ENCODE measurements around the gene PPP4R2. TPM values are rescaled to one million over a fixed set of nuclear protein-coding genes. Genes with fewer than 3 reads are reported as not detected.

PPP4R2 gene
- total and polyA plus RNA-seq, 2 of the 8 experiments (the other 6 are each of a cell fraction or from before 2014, with no cell fraction given), result 11.5 to 89.9 TPM

GRCh38 chr3:73101881-73102280 is 105.3 kb downstream of the PPP4R2 start:
- CTCF ChIA-PET (ENCODE audit: partially characterized antibody), result interaction anchor here (0.6 to 3.1 kb wide), 12 partner anchors 9 to 399 kb away, joined by 3 to 26 read pairs (median 4); no protein-coding TSS in a partner anchor
- TF ChIP-seq CHD1 (IDR thresholded peaks at IDR 0.05; ENCODE audit: low read depth, low read length), result no peak
- TF ChIP-seq USF2 (IDR thresholded peaks at IDR 0.05; ENCODE audit: low read length), result no peak
- no peak for TF ChIP-seq RAD21 (IDR thresholded peaks at IDR 0.05 in 1 of 2, conservative IDR thresholded peaks at IDR 0.05 in 1 of 2; ENCODE audit: low read depth in 2 of 2, low read length in 2 of 2)
- TF ChIP-seq POLR2AphosphoS5 (IDR thresholded peaks at IDR 0.05; ENCODE audit: low read depth, low read length), result no peak
- TF ChIP-seq SIN3A (conservative IDR thresholded peaks at IDR 0.05 in 1 of 2, IDR thresholded peaks at IDR 0.05 in 1 of 2; ENCODE audit: low read depth in 1 of 2, low read length in 2 of 2), result no peak
- no peak for TF ChIP-seq EZH2 (IDR thresholded peaks at IDR 0.05; ENCODE audit: low read depth, low read length, severe bottlenecking)
- no peak for TF ChIP-seq POU5F1 (IDR thresholded peaks at IDR 0.05; ENCODE audit: low read depth, low read length)
- TF ChIP-seq KDM4A (IDR thresholded peaks at IDR 0.05; ENCODE audit: low read depth, low read length, severe bottlenecking), result no peak
- no peak for TF ChIP-seq SP1 (IDR thresholded peaks at IDR 0.05; ENCODE audit: low read depth, low read length)
- no peak for TF ChIP-seq RBBP5 (IDR thresholded peaks at IDR 0.05; ENCODE audit: borderline replicate concordance, low read depth, low read length)
- no peak for TF ChIP-seq PHF8 (conservative IDR thresholded peaks at IDR 0.05; ENCODE audit: low read depth, low read length)

More at GRCh38 chr3:73101881-73102280, 105.3 kb downstream of the PPP4R2 start:
- no peaks in the 10 kb centered on the region; a peak in 1 of 7 replicates for H3K27me3 ChIP-seq (replicated peaks in 1 of 4; ENCODE audit: control insufficient read depth in 3 of 4, extremely low read depth in 1 of 4, insufficient read depth in 3 of 4, low read length in 3 of 4)
- H3K9ac ChIP-seq (replicated peaks in 1 of 4; ENCODE audit: extremely low read depth in 1 of 4, low read depth in 3 of 4, low read length in 3 of 4), result no peak overlapping the region
- H3K79me1 ChIP-seq (ENCODE audit: low read depth, low read length), result no peaks in the 10 kb centered on the region; the same call in 1 of the 2 replicates
- H2AK5ac ChIP-seq (ENCODE audit: low read depth, low read length), result no peak overlapping the region
- no peaks in the 10 kb centered on the region for H4K20me1 ChIP-seq (replicated peaks in 1 of 2; ENCODE audit: control insufficient read depth in 1 of 2, insufficient read depth in 2 of 2, low read length in 2 of 2)
- no peak overlapping the region for H3K4me3 ChIP-seq (ENCODE audit: extremely low read depth in 1 of 4, insufficient read depth in 2 of 4, low read depth in 3 of 4, low read length in 4 of 4)
- H3K4me2 ChIP-seq (ENCODE audit: insufficient read depth in 1 of 2, low read depth in 2 of 2, low read length in 2 of 2), result no peak overlapping the region
- H3K23ac ChIP-seq (ENCODE audit: insufficient read length), result no peak overlapping the region
- no peak for FAIRE-seq
- H2BK5ac ChIP-seq (ENCODE audit: low read depth, low read length), result no peak overlapping the region
- H3K4ac ChIP-seq (replicated peaks; ENCODE audit: insufficient read length, low read depth, low read length), result no peak overlapping the region
- no peak overlapping the region for H4K5ac ChIP-seq (ENCODE audit: insufficient read length, low read depth, low read length)
- peaks cover 0 to 4% (median 1%) of the 10 kb centered on the region in 4 experiments; a peak in 3 of 7 replicates for H3K4me1 ChIP-seq (replicated peaks in 1 of 4; ENCODE audit: control insufficient read depth in 3 of 4, insufficient read depth in 4 of 4, low read length in 3 of 4)
- H2BK120ac ChIP-seq (replicated peaks; ENCODE audit: low read depth, low read length), result no peak overlapping the region
- H3K18ac ChIP-seq (ENCODE audit: extremely low read depth, low read length), result no peak overlapping the region
- no peak overlapping the region for H3K27ac ChIP-seq (ENCODE audit: low read depth, low read length)
- H2BK12ac ChIP-seq (ENCODE audit: low read depth, low read length), result no peak overlapping the region
- H3K23me2 ChIP-seq (ENCODE audit: low read depth, low read length), result no peaks in the 10 kb centered on the region
- H2AFZ ChIP-seq (ENCODE audit: low read length), result no peak overlapping the region
- no peaks in the 10 kb centered on the region for H3K9me3 ChIP-seq (ENCODE audit: insufficient read depth in 2 of 2, low read depth in 1 of 2, low read length in 1 of 2)
- H2BK20ac ChIP-seq (ENCODE audit: low read length), result no peak overlapping the region
- DNase-seq (ENCODE audit: low read depth in 1 of 2, low spot score in 2 of 2), result no peak
- no peak overlapping the region for H3K56ac ChIP-seq (replicated peaks; ENCODE audit: insufficient read length, low read depth, low read length)
- H3K14ac ChIP-seq (ENCODE audit: insufficient read length), result no peak overlapping the region
- POLR2A ChIA-PET (ENCODE audit: partially characterized antibody), result no interaction called here
- H4K8ac ChIP-seq (ENCODE audit: extremely low read depth, insufficient read depth, low read length), result no peak overlapping the region
- no peaks in the 10 kb centered on the region for H3K36me3 ChIP-seq (ENCODE audit: control insufficient read depth in 2 of 4, insufficient read depth in 4 of 4, low read length in 3 of 4)
- no peak overlapping the region for H4K91ac ChIP-seq (replicated peaks; ENCODE audit: insufficient read length, low read length)
- 91% methylated on average over 2 of the region's 2 CpGs; no CpG with 5 or more reads in 1 of the 2 experiments for WGBS, 2 experiments (ENCODE audit: extremely low coverage in 1 of 2, insufficient coverage in 1 of 2, insufficient read length in 1 of 2, insufficient replicate concordance in 2 of 2, low coverage in 1 of 2, low lambda C conversion rate in 2 of 2, missing lambda C conversion rate in 1 of 2)
- H2BK15ac ChIP-seq (ENCODE audit: low read length), result peak overlapping the region; percentile 25; the same call in 1 of the 2 replicates
- H3K79me2 ChIP-seq (ENCODE audit: control insufficient read depth in 1 of 2, insufficient read depth in 2 of 2, low read length in 2 of 2), result no peaks in the 10 kb centered on the region

All from H1 (cell line).